ENCODE results near the gene TTC23.

DNA sequence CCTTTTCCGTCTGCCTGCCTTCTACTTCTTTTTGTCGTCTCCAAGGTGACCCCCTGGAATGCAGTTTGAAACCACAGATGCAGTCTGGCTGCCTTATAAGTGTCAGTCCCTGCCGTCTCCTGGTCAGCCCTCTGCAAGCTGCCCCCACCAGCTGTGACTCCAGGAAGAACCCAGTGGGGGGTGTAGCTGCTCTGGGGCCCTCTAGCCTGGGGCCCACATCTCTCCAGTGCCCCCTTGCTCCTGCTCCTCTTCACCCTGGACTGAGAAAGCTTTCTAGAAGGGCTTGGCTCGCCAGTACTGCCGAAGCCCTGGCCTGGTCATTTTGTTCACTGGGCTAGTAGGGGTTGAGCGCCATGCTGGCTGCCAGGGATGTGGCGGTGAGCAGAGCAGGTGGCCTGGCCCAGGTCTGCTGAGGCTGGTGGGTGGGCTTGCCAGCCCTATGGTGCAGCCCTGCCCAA is 123.2 kb downstream of the TTC23 start:
- TF ChIP-seq, protein P1, sequence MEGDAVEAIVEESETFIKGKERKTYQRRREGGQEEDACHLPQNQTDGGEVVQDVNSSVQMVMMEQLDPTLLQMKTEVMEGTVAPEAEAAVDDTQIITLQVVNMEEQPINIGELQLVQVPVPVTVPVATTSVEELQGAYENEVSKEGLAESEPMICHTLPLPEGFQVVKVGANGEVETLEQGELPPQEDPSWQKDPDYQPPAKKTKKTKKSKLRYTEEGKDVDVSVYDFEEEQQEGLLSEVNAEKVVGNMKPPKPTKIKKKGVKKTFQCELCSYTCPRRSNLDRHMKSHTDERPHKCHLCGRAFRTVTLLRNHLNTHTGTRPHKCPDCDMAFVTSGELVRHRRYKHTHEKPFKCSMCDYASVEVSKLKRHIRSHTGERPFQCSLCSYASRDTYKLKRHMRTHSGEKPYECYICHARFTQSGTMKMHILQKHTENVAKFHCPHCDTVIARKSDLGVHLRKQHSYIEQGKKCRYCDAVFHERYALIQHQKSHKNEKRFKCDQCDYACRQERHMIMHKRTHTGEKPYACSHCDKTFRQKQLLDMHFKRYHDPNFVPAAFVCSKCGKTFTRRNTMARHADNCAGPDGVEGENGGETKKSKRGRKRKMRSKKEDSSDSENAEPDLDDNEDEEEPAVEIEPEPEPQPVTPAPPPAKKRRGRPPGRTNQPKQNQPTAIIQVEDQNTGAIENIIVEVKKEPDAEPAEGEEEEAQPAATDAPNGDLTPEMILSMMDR (IDR thresholded peaks at IDR 0.05; ENCODE audit: low read length), result no peak
- TF ChIP-seq EZH2phosphoT487 (IDR thresholded peaks at IDR 0.05; ENCODE audit: low read length), result no peak

All from MM.1S (cell line).